HepG2 (cell line): Measurements from ENCODE around the gene MEF2D.

Experiments
- EP300 ChIP-seq, 3 experiments: sonication (generic) in 1 of 3; formaldehyde crosslinking in 1 of 3; IDR thresholded peaks; 2 replicates each; pipeline versions ENCODE4 v1.5.1 to v1.6.1; 2011 to 2020; ENCODE audit warnings: low read depth in 2 of 3, low read length in 2 of 3, borderline replicate concordance in 1 of 3, improper control_type of control experiment in 1 of 3, mild to moderate bottlenecking in 1 of 3, missing genetic modification reagents in 1 of 3, moderate library complexity in 1 of 3
- POLR2A ChIP-seq, 2 experiments: IDR thresholded peaks; 2 replicates each; pipeline ENCODE4 v1.6.1; 2011; ENCODE audit warnings: low read depth in 2 of 2, low read length in 2 of 2, mild to moderate bottlenecking in 1 of 2, moderate library complexity in 1 of 2; ENCODE audit not compliant: insufficient read depth in 1 of 2

- no peak for TF ChIP-seq EP300 (IDR thresholded peaks at IDR 0.05; ENCODE audit: low read depth in 2 of 2, low read length in 2 of 2)
- TF ChIP-seq EP300 (CRISPR knock-in tag; IDR thresholded peaks at IDR 0.05; ENCODE audit: borderline replicate concordance) = no peak
- no peak for TF ChIP-seq POLR2A (IDR thresholded peaks at IDR 0.05; ENCODE audit: insufficient read depth in 1 of 2, low read depth in 2 of 2, low read length in 2 of 2)
Observed at GRCh38 chr1:156508205-156508954, 7.8 kb upstream of the MEF2D start.
